ENCODE measurements around the gene AFF1.

Gene AFF1

DNA sequence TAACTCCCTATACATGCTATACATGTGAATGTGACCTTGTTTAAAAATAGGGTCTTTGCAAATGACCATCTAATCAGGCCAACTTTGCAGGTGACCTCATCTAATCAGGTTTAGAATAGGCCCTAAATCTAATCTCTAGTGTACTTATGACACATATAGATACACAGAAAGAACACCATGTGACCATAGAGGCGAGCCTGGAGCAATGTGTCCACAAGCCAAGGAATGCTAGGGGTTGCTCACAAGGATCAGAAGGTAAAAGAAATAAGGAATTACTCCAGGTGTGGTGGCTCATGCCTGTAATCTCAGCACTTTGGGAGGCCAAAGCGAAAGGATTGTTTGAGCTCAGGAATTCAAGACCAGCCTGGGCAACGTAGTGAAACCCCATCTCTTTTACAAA lies 32.9 kb upstream of the AFF1 start:
- no peaks in the 10 kb centered on the region for H3K9me3 ChIP-seq (ENCODE audit: insufficient read depth, low read length)
- no peak for TF ChIP-seq CTCF (IDR thresholded peaks at IDR 0.05; ENCODE audit: insufficient read depth, low read length, poor library complexity, severe bottlenecking)
- no peak for TF ChIP-seq EZH2phosphoT487 (conservative IDR thresholded peaks at IDR 0.05; ENCODE audit: low read length)

GRCh38 chr4:86908251-86908657 lies 26.6 kb upstream of the AFF1 start:
- no peaks in the 10 kb centered on the region for H3K9me2 ChIP-seq (replicated peaks; ENCODE audit: insufficient read depth, low read length)
- no peaks in the 10 kb centered on the region for H3F3A ChIP-seq (ENCODE audit: insufficient read depth)
- no peak overlapping the region for H3K27ac ChIP-seq (ENCODE audit: low read depth, low read length)
- no peaks in the 10 kb centered on the region for H3K79me2 ChIP-seq (ENCODE audit: insufficient read depth, low read length)
- H3K9me3 ChIP-seq (ENCODE audit: insufficient read depth, low read length), result no peaks in the 10 kb centered on the region
- H3K9ac ChIP-seq (ENCODE audit: low read length), result no peak overlapping the region
- no peaks in the 10 kb centered on the region for H3K27me3 ChIP-seq (ENCODE audit: low read length)
- no peak overlapping the region for H3K4me3 ChIP-seq (ENCODE audit: insufficient read depth, low read length, poor library complexity, severe bottlenecking)
- no peak overlapping the region for H2AFZ ChIP-seq (ENCODE audit: low read depth, low read length, severe bottlenecking)
- TF ChIP-seq CTCF (IDR thresholded peaks at IDR 0.05; ENCODE audit: insufficient read depth, low read length, poor library complexity, severe bottlenecking) (no peak), EZH2phosphoT487 (conservative IDR thresholded peaks at IDR 0.05; ENCODE audit: low read length) (no peak)
- no peaks in the 10 kb centered on the region for H4K20me1 ChIP-seq (ENCODE audit: low read depth, low read length)
- H3K4me2 ChIP-seq (ENCODE audit: low read depth, low read length, poor library complexity, severe bottlenecking), result no peak overlapping the region
- H3K36me3 ChIP-seq (ENCODE audit: low read length), result no peaks in the 10 kb centered on the region

More for the DNA sequence above, 32.9 kb upstream of the AFF1 start:
- H3F3A ChIP-seq (ENCODE audit: insufficient read depth), result no peaks in the 10 kb centered on the region
- H3K4me2 ChIP-seq (ENCODE audit: low read depth, low read length, poor library complexity, severe bottlenecking), result no peak overlapping the region
- no peaks in the 10 kb centered on the region for H3K9me2 ChIP-seq (replicated peaks; ENCODE audit: insufficient read depth, low read length)
- no peaks in the 10 kb centered on the region for H3K27me3 ChIP-seq (ENCODE audit: low read length)
- H2AFZ ChIP-seq (ENCODE audit: low read depth, low read length, severe bottlenecking), result no peak overlapping the region
- H3K9ac ChIP-seq (ENCODE audit: low read length), result no peak overlapping the region
- no peak overlapping the region for H3K4me3 ChIP-seq (ENCODE audit: insufficient read depth, low read length, poor library complexity, severe bottlenecking)
- H4K20me1 ChIP-seq (ENCODE audit: low read depth, low read length), result no peaks in the 10 kb centered on the region
- H3K27ac ChIP-seq (ENCODE audit: low read depth, low read length), result no peak overlapping the region
- no peaks in the 10 kb centered on the region for H3K79me2 ChIP-seq (ENCODE audit: insufficient read depth, low read length)
- no peaks in the 10 kb centered on the region for H3K36me3 ChIP-seq (ENCODE audit: low read length)

GRCh38 chr4:86909546-86910295 lies 25.1 kb upstream of the AFF1 start:
- TF ChIP-seq EZH2phosphoT487 (conservative IDR thresholded peaks at IDR 0.05; ENCODE audit: low read length) (no peak), CTCF (IDR thresholded peaks at IDR 0.05; ENCODE audit: insufficient read depth, low read length, poor library complexity, severe bottlenecking) (no peak)
- H3K79me2 ChIP-seq (ENCODE audit: insufficient read depth, low read length), result no peaks in the 10 kb centered on the region
- no peaks in the 10 kb centered on the region for H3F3A ChIP-seq (ENCODE audit: insufficient read depth)
- H3K27ac ChIP-seq (ENCODE audit: low read depth, low read length), result no peak overlapping the region
- H3K9me2 ChIP-seq (replicated peaks; ENCODE audit: insufficient read depth, low read length), result no peaks in the 10 kb centered on the region
- H3K9ac ChIP-seq (ENCODE audit: low read length), result no peak overlapping the region
- no peak overlapping the region for H3K4me2 ChIP-seq (ENCODE audit: low read depth, low read length, poor library complexity, severe bottlenecking)
- H2AFZ ChIP-seq (ENCODE audit: low read depth, low read length, severe bottlenecking), result no peak overlapping the region
- H3K36me3 ChIP-seq (ENCODE audit: low read length), result no peaks in the 10 kb centered on the region
- H3K4me3 ChIP-seq (ENCODE audit: insufficient read depth, low read length, poor library complexity, severe bottlenecking), result no peak overlapping the region
- H3K9me3 ChIP-seq (ENCODE audit: insufficient read depth, low read length), result no peaks in the 10 kb centered on the region
- H4K20me1 ChIP-seq (ENCODE audit: low read depth, low read length), result no peaks in the 10 kb centered on the region
- H3K27me3 ChIP-seq (ENCODE audit: low read length), result no peaks in the 10 kb centered on the region
